Measurements from ENCODE around the gene OR5M8.

Gene OR5M8

DNA sequence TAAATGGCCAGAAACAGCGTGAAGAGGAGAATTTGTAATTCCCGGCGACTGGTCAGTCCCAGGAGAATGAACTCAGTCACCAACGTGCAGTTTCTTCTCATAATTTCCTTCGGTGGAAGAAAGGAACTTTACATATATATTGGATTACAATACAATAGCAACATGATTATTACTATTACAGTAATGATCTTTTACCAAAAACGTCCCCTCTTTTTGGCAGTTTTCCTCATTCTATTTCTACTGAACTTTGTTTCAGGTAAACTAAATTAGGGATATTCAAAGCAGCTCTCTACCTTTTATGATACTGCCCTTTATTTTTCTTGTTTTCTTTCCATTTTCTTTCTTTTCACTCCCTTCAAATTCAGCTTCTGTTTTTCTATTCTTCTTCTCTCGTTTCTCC lies at the start of gene OR5M8:
OR5M8 (minus strand) TSS at position 101 of the 400 bp plus-strand sequence; CDS start at position 101, 0 bp downstream.
- DNase-seq = no peak

DNA sequence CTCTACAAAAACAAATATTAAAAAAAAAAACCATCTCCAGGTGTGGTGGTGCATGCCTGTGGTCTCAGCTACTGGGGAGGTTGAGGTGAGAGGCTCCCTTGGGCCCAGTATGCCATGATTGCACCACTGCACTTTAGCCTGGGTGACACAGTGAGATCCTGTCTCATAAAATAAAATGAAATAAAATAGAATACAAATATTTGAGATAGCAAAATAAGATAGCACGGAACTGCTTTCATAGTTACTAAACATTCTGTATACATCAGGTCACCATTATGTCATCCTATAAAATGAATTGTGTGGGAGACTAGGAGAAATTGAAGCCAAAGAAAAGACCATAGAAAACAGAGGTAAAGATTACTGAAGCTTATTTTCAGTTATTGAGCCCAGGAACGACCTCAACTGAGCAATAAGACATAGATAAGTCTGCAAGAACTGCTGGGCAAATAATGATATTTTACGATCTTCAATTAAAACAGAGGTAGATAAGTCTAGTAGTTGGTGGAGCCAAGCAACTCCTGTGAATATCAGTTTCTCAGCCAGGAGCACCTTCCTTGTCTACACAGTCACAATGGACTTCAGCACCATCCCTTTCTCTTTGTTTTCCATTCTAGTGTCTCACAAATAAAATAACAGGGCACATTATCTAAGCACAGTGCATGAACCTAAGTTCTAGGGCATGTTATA lies 42.0 kb upstream of the OR5M8 start:
- no peak for DNase-seq

DNA sequence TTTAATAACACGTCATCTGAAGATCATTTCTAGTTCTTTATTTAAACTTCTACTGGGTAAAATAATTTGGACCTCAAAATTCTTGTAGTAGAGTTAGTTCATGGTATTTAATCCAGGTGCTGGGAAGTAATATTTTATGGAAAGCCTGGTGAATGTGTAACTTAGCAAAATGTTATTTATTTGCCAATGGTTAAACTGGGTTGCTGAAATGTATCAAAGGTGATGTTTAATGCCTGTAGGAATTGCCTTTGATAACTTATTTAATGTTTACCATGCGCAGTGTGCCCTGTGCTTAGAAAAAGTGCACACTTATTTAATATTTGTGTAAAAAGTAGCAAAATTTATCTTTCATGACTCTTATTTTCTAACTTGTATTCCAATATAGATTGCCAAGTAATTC lies 40.7 kb upstream of the OR5M8 start:
- no peak for DNase-seq

DNA sequence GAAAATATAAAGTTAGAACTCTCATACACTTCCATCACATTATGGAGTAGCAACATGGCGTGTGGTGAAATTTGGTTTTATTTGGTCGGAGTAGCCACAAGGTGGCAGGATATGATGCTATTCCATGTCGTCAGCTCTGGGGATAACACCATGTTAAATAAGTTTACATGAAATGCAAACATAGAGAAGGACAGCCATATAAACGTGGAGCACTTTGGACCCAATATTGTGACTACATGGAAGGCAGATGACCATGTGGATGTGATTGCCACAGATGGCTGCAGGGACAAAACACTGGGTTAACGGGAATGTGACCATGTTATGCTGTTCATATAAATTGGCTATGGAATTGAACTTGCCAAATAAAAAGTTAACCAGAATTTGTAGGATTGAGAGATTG lies 30.8 kb upstream of the OR5M8 start:
- no peak for DNase-seq

DNA sequence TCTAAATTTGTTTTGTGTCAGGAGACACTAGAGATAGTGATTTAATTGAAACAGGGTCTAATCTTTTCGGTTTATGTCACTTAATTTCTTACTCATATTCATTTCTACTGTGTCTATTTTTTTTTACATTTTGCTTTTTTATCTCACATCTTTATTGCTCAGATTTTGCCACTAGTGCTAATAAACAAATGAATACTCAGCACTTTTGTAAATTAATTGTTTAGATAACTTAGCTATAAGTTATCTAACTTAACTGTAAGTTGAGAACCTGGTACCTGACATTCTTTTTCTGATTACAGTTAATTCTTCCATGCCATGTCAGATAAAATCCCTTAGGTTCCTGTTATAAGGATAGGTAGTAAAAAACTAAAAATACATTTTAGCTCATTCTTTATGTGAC lies 22.1 kb upstream of the OR5M8 start:
- no peak for DNase-seq

DNA sequence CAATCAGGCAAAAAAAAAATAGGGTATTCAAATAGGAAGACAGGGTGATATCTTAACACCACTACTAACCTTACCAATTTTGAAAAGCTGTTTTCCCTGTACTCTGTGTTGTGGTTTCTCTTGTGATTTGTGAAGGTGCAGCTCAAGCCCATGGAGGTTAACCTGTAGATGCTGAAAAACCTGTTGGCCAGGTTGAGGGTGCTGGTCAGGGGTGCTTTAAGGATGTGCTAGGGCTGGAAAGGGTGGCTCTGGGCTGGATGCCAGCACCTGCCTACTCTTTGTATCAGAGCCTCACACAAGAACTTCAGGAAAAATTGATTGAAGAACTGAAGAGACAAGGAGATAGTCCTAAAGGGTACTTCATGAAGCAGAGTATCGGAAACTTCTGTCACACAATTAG lies 18.3 kb upstream of the OR5M8 start:
- DNase-seq = no peak

DNA sequence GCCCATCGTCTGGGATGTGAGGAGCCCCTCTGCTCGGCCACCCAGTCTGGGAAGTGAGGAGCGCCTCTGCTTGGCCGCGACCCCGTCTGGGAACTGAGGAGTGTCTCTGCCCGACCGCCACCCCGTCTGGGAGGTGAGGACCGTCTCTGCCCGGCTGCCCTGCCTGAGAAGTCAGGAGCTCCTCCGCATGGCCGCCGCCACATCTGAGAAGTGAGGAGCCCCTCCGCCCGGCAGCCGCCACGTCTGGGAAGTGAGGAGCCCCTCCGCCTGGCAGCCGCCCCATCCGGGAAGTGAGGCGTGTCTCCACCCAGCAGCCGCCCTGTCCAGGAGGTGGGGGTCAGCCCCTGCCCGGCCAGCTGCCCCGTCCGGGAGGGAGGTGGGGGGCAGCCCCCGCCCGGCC lies 5.8 kb upstream of the OR5M8 start:
- DNase-seq = no peak

DNA sequence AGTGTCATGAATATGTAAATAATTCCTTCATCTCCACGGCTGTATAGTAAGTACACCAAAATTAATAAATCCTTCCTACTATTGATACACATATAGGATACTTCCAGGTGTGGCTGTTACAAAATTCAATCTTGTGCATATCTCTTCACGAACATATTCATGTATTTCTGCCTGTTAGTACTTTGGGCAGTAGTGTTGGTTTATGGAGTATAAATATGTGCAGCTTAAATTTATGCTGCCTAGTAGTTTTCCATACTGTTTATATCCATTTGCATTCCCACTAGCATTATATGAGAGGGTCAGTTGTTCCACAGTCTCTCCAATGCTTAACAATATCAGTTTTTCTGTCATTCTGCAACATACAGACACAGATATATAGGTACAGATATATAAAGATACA lies 3.9 kb upstream of the OR5M8 start:
- no peak for DNase-seq

DNA sequence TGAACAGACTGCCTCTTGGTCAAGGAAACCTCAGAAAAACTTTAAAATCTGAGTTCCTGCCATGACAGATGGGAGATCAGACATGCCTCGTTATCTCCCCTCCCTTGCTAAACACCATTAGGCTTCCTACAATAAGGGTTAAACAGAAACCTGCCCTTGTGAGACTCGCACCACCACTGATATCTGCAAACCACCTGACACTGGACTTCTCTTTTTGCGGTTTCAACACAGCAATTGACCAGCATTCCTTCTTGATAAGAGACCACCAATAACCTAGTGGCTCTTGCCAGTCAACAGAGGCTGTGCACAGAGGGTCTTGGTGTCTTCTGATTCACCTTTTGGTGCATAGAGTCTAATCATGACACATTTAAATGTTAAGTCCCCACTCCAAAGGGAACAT lies 4.4 kb downstream of the OR5M8 start:
- DNase-seq = no peak

DNA sequence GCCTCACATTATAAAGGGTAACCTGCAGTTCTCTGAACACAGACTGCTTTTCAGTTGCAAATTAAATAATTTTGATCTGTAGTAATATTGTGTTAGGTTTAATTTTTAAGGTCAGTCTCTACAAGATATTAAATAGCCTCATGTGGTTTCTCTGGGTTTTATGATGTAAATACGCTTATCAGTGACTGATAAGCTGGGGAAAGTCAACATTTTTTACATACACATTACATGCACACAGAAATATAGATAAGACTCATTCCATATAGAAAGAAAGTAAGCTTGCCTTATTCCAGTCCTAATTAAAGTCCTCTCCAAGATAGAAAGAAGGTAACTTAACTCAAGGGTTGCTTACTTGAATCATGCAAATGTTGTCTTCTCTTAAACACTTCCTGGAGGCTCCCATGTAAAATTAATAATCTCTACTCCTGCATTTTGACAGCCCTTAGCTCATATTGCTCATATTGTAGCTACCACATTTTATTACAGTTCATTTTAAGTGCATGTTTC lies 16.4 kb downstream of the OR5M8 start:
- DNase-seq = no peak

DNA sequence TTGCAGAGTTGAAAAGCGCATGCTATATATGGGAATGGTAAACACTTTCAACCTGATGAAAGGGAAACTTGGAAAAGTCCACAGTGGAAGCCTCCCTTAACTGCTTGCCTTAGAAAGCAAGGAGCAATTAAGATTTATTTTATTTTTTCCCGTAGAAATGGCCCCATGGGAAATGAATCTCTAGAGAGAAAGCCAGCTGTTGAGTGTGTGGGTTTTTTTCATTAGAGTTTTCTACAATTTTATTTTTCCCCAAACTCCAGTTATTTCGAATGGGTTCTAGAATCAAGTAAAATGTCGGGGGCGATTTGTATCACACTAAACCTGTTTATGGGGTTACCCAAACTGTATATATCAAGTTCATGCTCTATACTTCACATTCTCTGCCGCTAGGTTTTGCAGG lies 17.9 kb downstream of the OR5M8 start, which contains the start of gene OR5M3:
OR5M3 (minus strand) TSS at position 101 of the 400 bp plus-strand sequence. CDS start 2,855 bp downstream, outside the sequence.
- DNase-seq = no peak

DNA sequence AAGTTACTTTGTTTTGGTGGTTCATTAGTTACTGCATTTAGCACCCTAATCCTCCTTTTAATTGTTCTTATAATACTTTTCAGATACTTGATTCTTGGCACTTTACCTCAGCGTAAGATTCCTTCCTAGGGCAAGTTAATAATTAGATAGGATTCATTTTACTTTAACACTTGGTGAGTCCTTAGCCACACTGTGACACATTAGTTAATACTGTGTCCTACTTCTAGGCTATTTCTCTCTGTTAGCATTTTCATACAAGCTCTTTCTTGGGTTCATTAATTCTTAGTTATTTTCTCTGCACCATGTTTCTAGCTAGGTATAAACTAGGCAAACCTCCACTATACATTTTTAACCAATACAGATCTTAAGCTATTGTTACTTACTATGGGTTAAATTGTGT lies 34.1 kb downstream of the OR5M8 start:
- DNase-seq = no peak

DNA sequence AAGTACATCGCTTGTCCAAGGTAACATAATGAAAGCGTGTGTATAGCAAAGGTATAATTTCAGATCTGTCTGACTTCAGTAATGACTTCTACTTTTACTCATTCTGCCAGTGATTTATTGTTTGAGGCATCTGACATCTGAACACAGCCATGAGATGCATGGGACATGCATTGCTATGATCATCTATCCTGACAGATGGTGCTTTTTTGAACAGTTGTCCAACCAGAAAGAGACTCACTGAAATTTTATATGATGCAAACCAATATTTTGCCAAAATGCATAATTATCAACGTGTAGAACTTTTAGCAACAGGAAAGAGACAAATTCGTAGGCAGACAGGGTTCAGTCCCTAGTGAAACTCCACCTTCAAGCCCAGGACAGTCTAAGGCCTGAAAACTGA lies 37.6 kb downstream of the OR5M8 start:
- no peak for DNase-seq
